B cell (primary cell): ENCODE data around the gene MYH15. TPM values are rescaled to one million over a fixed set of nuclear protein-coding genes. Genes with fewer than 3 reads are reported as not detected.

Source experiments
- ATAC-seq: fragments of 200-7000 bp; cut with Tn5 transposase; one replicate; pipeline ENCODE4 v1.10.0; 2021; ENCODE audit warnings: low read depth, mild to moderate bottlenecking, moderate number of reproducible peaks, moderate library complexity
- CTCF ChIA-PET: fragments of 350-600 bp; sonication (Branson Sonifier 250); formaldehyde crosslinking; loops from one replicate; lab custom pipeline; 2021; ENCODE audit warnings: antibody characterized with exemption, inconsistent platforms; lab: Charles Lee
- POLR2A ChIA-PET: fragments of 350-600 bp; sonication (Branson Sonifier 250); formaldehyde crosslinking; loops from one replicate; lab custom pipeline; 2021; ENCODE audit warnings: antibody characterized with exemption; lab: Charles Lee
- DNase-seq: peaks from one replicate; pipeline ENCODE4 v3.0.0; 2013
- H2AFZ ChIP-seq: 2 replicates; pipeline ENCODE4 v1.6.1; 2012; ENCODE audit warnings: mild to moderate bottlenecking, low read depth, low read length; ENCODE audit not compliant: insufficient read depth, poor library complexity, severe bottlenecking
- H3K27ac ChIP-seq, 2 donors: 1 replicate in 1 of 2; 2 replicates in 1 of 2; pipeline ENCODE4 v1.5.1; 2012 to 2013; ENCODE audit warnings: low read length in 2 of 2, mild to moderate bottlenecking in 2 of 2, moderate library complexity in 1 of 2
- H3K27me3 ChIP-seq, 4 experiments: fragments of 200-600 bp in 1 of 4; sonication (generic) in 1 of 4; replicated peaks in 1 of 4; 1 replicate in 2 of 4; 2 replicates in 2 of 4; pipeline versions ENCODE4 v1.6.1 to v1.7.0; 2013 to 2016; ENCODE audit warnings: low read length in 3 of 4, mild to moderate bottlenecking in 2 of 4, mixed read lengths in 1 of 4, moderate library complexity in 1 of 4; ENCODE audit not compliant: insufficient read depth in 4 of 4, control insufficient read depth in 3 of 4; ENCODE audit errors: control extremely low read depth in 1 of 4
- H3K36me3 ChIP-seq, 2 experiments: replicated peaks in 1 of 2; 1 replicate in 1 of 2; 2 replicates in 1 of 2; pipeline versions ENCODE4 v1.6.1 to v1.7.1; 2013; ENCODE audit warnings: low read length in 1 of 2; ENCODE audit not compliant: insufficient read depth in 2 of 2, control insufficient read depth in 1 of 2; ENCODE audit errors: control extremely low read depth in 1 of 2, extremely low read depth in 1 of 2
- H3K4me1 ChIP-seq, 2 donors: fragments of 200-600 bp in 1 of 2; sonication (generic) in 1 of 2; 1 replicate in 1 of 2; 2 replicates in 1 of 2; pipeline versions ENCODE4 v1.5.1 to v1.6.1; 2013 to 2017; ENCODE audit warnings: low read length in 2 of 2; ENCODE audit not compliant: control insufficient read depth in 2 of 2, insufficient read depth in 2 of 2
- H3K4me2 ChIP-seq: replicated peaks from 2 replicates; pipeline ENCODE3; 2012; ENCODE audit warnings: mild to moderate bottlenecking, low read depth, low read length; ENCODE audit not compliant: poor library complexity, severe bottlenecking
- H3K4me3 ChIP-seq, 5 experiments: fragments of 200-600 bp in 1 of 5; sonication (generic) in 1 of 5; 1 replicate in 3 of 5; 2 replicates in 2 of 5; pipeline versions ENCODE4 v1.5.1 to v1.7.0; 2011 to 2016; ENCODE audit warnings: low read length in 4 of 5, mild to moderate bottlenecking in 4 of 5, low read depth in 2 of 5, control low read depth in 1 of 5, moderate library complexity in 1 of 5; ENCODE audit not compliant: insufficient read depth in 1 of 5; ENCODE audit errors: control extremely low read depth in 1 of 5, extremely low read depth in 1 of 5
- H3K79me2 ChIP-seq: fragments of 200-600 bp; sonication (generic); one replicate; pipeline ENCODE4 v1.6.0; 2016; ENCODE audit warnings: low read length; ENCODE audit not compliant: control insufficient read depth, insufficient read depth
- H3K9ac ChIP-seq: fragments of 200-600 bp; sonication (generic); 2 replicates; pipeline ENCODE4 v1.6.1; 2017; ENCODE audit warnings: mild to moderate bottlenecking, low read length, moderate library complexity
- H3K9me3 ChIP-seq, 3 donors: one replicate each; pipeline versions ENCODE4 v1.6.1 to v1.7.1; 2013; ENCODE audit warnings: low read length in 2 of 3; ENCODE audit not compliant: control insufficient read depth in 2 of 3, insufficient read depth in 1 of 3; ENCODE audit errors: control extremely low read depth in 1 of 3
- H4K20me1 ChIP-seq: 2 replicates; pipeline ENCODE4 v1.6.0; 2012; ENCODE audit warnings: mild to moderate bottlenecking, low read length; ENCODE audit not compliant: insufficient read depth, control insufficient read depth, poor library complexity, severe bottlenecking
- H3K27ac Mint-ChIP-seq: one replicate; pipeline ENCODE4 v1.8.0; 2021; ENCODE audit warnings: mixed read lengths
- H3K27me3 Mint-ChIP-seq: one replicate; pipeline ENCODE4 v1.8.0; 2021; ENCODE audit warnings: mixed read lengths
- H3K4me1 Mint-ChIP-seq: one replicate; pipeline ENCODE4 v1.8.0; 2021; ENCODE audit warnings: mixed read lengths
- H3K4me3 Mint-ChIP-seq: one replicate; pipeline ENCODE4 v1.8.0; 2021; ENCODE audit warnings: mixed read lengths
- H3K9me3 Mint-ChIP-seq: one replicate; pipeline ENCODE4 v1.8.0; 2022; ENCODE audit warnings: mixed read lengths; ENCODE audit not compliant: insufficient read depth
- EZH2 ChIP-seq: IDR thresholded peaks from 2 replicates; pipeline ENCODE4 v1.6.1; 2012; ENCODE audit warnings: borderline replicate concordance, low read depth, mild to moderate bottlenecking, moderate library complexity, low read length; ENCODE audit not compliant: insufficient read depth, poor library complexity, severe bottlenecking
- WGBS: methylation state at CpG from one replicate; pipeline ENCODE4 v1.1.5; 2013; ENCODE audit warnings: missing lambda C conversion rate; ENCODE audit not compliant: insufficient coverage; 5-methylcytosine and 5-hydroxymethylcytosine counted together
- intact Hi-C: fragments of 100-400 bp; cut with micrococcal nuclease; formaldehyde crosslinking; loops from one replicate; pipeline ENCODE4 v1.10.0; 2022
- polyA plus RNA-seq: library from polyadenylated mRNA; depleted of rRNA; stranded (reverse); fragments of >200 nt; gene quantifications from 2 replicates; pipeline ENCODE4 v1.2.3, GENCODE V29; 2012
- total RNA-seq, 2 donors: library from RNA; stranded (reverse); fragments of 120-200 nt in 1 of 2; gene quantifications; 1 replicate in 1 of 2; 2 replicates in 1 of 2; pipeline versions ENCODE4 v1.2.3 to v1.2.4, GENCODE V29; 2013 to 2022
- TF ChIP-seq, protein P1 (sequence below): fragments of 200-600 bp; IDR thresholded peaks from one replicate; pipeline ENCODE4 v1.8.0; 2022; ENCODE audit warnings: antibody characterized with exemption, mild to moderate bottlenecking

MYH15 gene
- total and polyA plus RNA-seq, 2 donors (not counting 1 experiment from before 2014, with no cell fraction given), result 0.06 TPM; not detected in 1

DNA sequence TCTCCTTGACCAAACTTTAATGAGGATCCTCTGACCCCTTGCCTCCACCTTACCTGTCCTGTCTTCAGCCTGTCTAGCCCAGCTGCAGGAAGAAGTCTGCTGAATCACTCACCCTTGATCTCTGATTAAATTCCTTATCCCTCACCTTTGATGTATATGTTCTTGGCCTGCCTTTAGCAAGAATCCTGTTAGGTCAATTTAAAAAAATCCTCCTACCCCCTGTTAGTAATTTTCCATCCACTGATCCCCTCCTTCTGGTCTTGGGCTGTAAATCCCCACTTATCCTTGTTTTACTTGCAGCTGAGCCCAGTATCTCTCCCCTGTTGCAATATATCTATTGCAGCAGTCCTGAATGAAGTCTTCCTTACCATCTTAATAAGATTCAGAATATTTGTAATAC, 39.0 kb downstream of the MYH15 start:
- Histone ChIP-seq H3K27ac (no peak overlapping the region), H3K4me3 (no peak overlapping the region), H3K4me1 (peaks cover 4 to 6% of the 10 kb centered on the region in 2 donors), H3K4me2 (no peak overlapping the region), H3K36me3 (no peaks in the 10 kb centered on the region), H3K27me3 (no peaks in the 10 kb centered on the region), H2AFZ (no peak overlapping the region), H3K9ac (no peak overlapping the region), H3K9me3 (peaks cover 0 to 3% (median 0%) of the 10 kb centered on the region in 3 donors), H3K79me2 (no peaks in the 10 kb centered on the region), H4K20me1 (no peaks in the 10 kb centered on the region)
- H3K27me3 Mint-ChIP-seq, result no peaks in the 10 kb centered on the region
- no peaks in the 10 kb centered on the region for H3K9me3 Mint-ChIP-seq
- DNase-seq (no peak), ATAC-seq (no peak)
- H3K27ac Mint-ChIP-seq, result no peak overlapping the region
- no peak overlapping the region for H3K4me3 Mint-ChIP-seq
- ChIA-PET POLR2A (no interaction called here), CTCF (no interaction called here)
- intact Hi-C loops, result loop anchor here (10.0 kb wide), 1 partner anchor 387 kb away; no protein-coding TSS in a partner anchor
- H3K4me1 Mint-ChIP-seq, result peaks cover 5% of the 10 kb centered on the region
- no peak for TF ChIP-seq EZH2
- TF ChIP-seq, protein P1, sequence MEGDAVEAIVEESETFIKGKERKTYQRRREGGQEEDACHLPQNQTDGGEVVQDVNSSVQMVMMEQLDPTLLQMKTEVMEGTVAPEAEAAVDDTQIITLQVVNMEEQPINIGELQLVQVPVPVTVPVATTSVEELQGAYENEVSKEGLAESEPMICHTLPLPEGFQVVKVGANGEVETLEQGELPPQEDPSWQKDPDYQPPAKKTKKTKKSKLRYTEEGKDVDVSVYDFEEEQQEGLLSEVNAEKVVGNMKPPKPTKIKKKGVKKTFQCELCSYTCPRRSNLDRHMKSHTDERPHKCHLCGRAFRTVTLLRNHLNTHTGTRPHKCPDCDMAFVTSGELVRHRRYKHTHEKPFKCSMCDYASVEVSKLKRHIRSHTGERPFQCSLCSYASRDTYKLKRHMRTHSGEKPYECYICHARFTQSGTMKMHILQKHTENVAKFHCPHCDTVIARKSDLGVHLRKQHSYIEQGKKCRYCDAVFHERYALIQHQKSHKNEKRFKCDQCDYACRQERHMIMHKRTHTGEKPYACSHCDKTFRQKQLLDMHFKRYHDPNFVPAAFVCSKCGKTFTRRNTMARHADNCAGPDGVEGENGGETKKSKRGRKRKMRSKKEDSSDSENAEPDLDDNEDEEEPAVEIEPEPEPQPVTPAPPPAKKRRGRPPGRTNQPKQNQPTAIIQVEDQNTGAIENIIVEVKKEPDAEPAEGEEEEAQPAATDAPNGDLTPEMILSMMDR, result no peak

DNA sequence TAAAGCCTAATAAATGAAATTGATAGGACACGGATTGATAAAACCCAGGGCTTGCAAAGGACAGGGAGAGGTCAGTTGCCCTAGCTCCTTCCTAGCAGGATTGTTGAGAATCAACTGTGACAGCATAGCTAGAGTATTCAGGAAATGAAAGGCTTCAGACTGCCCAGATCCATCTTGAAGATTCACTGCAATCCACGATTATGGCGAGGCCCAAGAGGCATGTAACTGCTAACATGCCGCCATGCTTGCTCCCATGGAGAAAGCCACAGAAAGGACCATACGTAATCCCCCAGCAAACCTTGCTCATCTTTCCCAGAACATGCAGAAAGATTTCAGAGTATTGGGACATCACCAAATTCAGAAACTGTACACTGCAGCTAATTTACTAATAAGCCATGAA, 41.3 kb downstream of the MYH15 start:
- no peaks in the 10 kb centered on the region for H3K27me3 ChIP-seq
- H3K9me3 Mint-ChIP-seq, result no peaks in the 10 kb centered on the region
- no peaks in the 10 kb centered on the region for H3K36me3 ChIP-seq
- H3K4me3 Mint-ChIP-seq, result no peak overlapping the region
- H3K4me2 ChIP-seq, result no peak overlapping the region
- H3K27ac ChIP-seq, result no peak overlapping the region
- CTCF ChIA-PET, result interaction anchor here (0.8 to 2.2 kb wide), 4 partner anchors 9 to 793 kb away, joined by 3 to 7 read pairs (median 4); no protein-coding TSS in a partner anchor
- intact Hi-C loops, result no loop called here
- no peak overlapping the region for H3K4me3 ChIP-seq
- POLR2A ChIA-PET, result no interaction called here
- ATAC-seq (no peak), DNase-seq (no peak)
- no peaks in the 10 kb centered on the region for H3K27me3 Mint-ChIP-seq
- no peaks in the 10 kb centered on the region for H3K4me1 Mint-ChIP-seq
- WGBS, result 99% methylated on average over 5 of the region's 5 CpGs
- no peaks in the 10 kb centered on the region for H3K9me3 ChIP-seq
- H3K4me1 ChIP-seq, result no peaks in the 10 kb centered on the region
- H3K9ac ChIP-seq, result no peak overlapping the region
- H3K27ac Mint-ChIP-seq, result no peak overlapping the region
- H2AFZ ChIP-seq, result no peak overlapping the region
- no peaks in the 10 kb centered on the region for H3K79me2 ChIP-seq
- no peaks in the 10 kb centered on the region for H4K20me1 ChIP-seq
- TF ChIP-seq, protein P1, result no peak
- TF ChIP-seq EZH2, result no peak
